Measurements from ENCODE around the gene ELL2.

The ELL2 gene

GRCh38 chr5:95841914-95842812 is 119.5 kb downstream of the ELL2 start:
- no peak for DNase-seq
- Histone ChIP-seq H3K27me3 (no peaks in the 10 kb centered on the region), H3K4me1 (peaks cover 2% of the 10 kb centered on the region), H3K36me3 (no peaks in the 10 kb centered on the region), H3K9me3 (no peaks in the 10 kb centered on the region), H3K4me3 (ENCODE audit: low read depth, low read length) (no peak overlapping the region)
- TF ChIP-seq, protein P1, sequence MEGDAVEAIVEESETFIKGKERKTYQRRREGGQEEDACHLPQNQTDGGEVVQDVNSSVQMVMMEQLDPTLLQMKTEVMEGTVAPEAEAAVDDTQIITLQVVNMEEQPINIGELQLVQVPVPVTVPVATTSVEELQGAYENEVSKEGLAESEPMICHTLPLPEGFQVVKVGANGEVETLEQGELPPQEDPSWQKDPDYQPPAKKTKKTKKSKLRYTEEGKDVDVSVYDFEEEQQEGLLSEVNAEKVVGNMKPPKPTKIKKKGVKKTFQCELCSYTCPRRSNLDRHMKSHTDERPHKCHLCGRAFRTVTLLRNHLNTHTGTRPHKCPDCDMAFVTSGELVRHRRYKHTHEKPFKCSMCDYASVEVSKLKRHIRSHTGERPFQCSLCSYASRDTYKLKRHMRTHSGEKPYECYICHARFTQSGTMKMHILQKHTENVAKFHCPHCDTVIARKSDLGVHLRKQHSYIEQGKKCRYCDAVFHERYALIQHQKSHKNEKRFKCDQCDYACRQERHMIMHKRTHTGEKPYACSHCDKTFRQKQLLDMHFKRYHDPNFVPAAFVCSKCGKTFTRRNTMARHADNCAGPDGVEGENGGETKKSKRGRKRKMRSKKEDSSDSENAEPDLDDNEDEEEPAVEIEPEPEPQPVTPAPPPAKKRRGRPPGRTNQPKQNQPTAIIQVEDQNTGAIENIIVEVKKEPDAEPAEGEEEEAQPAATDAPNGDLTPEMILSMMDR (IDR thresholded peaks at IDR 0.05; ENCODE audit: low read depth, low read length): no peak

DNA sequence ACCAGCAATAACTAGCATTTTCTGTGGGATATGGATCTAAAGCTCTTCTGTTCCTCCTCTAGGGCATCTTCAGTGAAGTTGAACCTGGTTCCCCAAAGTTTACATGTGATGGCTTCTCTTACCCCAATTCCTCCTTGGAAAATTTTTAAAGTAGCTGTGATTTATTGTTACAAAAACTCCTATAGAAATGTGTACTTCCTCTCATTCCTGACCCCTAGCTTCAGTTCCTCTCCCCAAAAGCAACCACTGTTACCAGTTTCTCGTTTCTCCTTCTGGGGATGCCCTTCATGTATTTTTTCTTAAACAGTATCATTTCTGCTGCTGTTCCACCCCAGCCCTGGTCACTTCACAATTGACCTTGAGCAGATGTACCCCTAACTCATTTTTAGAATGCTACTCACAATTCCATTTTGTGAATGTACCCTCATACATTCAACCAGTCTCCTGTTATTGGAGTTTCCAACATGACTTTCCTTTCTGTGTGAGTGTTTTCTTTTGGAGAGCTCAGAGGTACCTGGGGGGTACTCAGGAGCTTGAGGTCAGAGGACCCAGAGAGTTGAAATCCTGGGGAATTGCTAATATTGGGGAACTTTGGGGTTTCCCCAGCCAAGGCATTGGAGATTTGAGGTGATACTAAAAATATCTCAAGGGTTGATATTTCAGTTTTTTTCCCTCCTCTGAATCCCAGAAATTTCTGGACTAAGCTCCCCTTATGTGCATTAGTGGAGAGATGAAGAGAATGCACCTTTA is 120.5 kb downstream of the ELL2 start:
- Histone ChIP-seq H3K27me3 (no peaks in the 10 kb centered on the region), H3K4me3 (ENCODE audit: low read depth, low read length) (no peak overlapping the region), H3K4me1 (no peaks in the 10 kb centered on the region), H3K9me3 (no peaks in the 10 kb centered on the region), H3K36me3 (no peaks in the 10 kb centered on the region)
- TF ChIP-seq, protein P1 (IDR thresholded peaks at IDR 0.05; ENCODE audit: low read depth, low read length): no peak
- no peak for DNase-seq

GRCh38 chr5:95839658-95840057 is 122.0 kb downstream of the ELL2 start:
- TF ChIP-seq, protein P1 (IDR thresholded peaks at IDR 0.05; ENCODE audit: low read depth, low read length): no peak
- DNase-seq: no peak
- no peaks in the 10 kb centered on the region for H3K4me1 ChIP-seq

GRCh38 chr5:95838556-95838955 is 123.1 kb downstream of the ELL2 start:
- no peaks in the 10 kb centered on the region for H3K9me3 ChIP-seq
- H3K36me3 ChIP-seq: no peaks in the 10 kb centered on the region
- no peak overlapping the region for H3K4me3 ChIP-seq (ENCODE audit: low read depth, low read length)
- H3K4me1 ChIP-seq: no peaks in the 10 kb centered on the region
- DNase-seq: no peak
- no peaks in the 10 kb centered on the region for H3K27me3 ChIP-seq
- TF ChIP-seq, protein P1 (IDR thresholded peaks at IDR 0.05; ENCODE audit: low read depth, low read length): no peak

More at GRCh38 chr5:95839658-95840057, 122.0 kb downstream of the ELL2 start:
- H3K27me3 ChIP-seq: no peaks in the 10 kb centered on the region
- no peaks in the 10 kb centered on the region for H3K36me3 ChIP-seq
- no peak overlapping the region for H3K4me3 ChIP-seq (ENCODE audit: low read depth, low read length)
- no peaks in the 10 kb centered on the region for H3K9me3 ChIP-seq

DNA sequence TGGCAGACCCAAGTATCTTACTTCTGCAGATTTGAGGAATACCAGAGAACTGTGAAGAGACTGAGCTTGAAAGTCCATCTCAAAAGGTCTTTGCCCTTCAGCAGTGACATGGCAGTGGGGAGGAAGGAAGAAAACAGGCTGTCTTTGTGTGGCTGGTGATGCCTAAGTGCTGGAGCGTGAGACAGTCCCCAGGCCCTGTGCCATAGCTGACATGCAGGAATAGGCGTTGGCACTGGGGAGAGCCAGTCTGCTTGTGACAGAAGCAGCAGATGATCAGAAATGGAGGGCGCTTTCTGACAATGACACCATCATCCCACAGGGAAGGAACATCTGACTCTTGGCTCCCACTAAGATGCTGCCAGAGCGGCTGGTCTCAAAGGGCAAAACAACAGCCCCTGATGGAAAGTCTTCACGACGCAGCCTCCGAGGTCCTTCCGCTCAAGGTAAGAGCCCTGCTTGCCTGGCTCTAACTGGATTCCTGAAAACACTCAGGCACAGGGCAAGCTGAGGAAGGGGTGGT is 123.6 kb downstream of the ELL2 start:
- Histone ChIP-seq H3K9me3 (no peaks in the 10 kb centered on the region), H3K36me3 (no peaks in the 10 kb centered on the region), H3K4me1 (no peaks in the 10 kb centered on the region), H3K27me3 (no peaks in the 10 kb centered on the region), H3K4me3 (ENCODE audit: low read depth, low read length) (no peak overlapping the region)
- no peak for DNase-seq
- TF ChIP-seq, protein P1 (IDR thresholded peaks at IDR 0.05; ENCODE audit: low read depth, low read length): no peak

All from BE2C (cell line).